ENCODE results near the gene TMED1. TPM values are rescaled to one million over a fixed set of nuclear protein-coding genes. Genes with fewer than 3 reads are reported as not detected.

Gene TMED1
- total and polyA plus RNA-seq, 11 donors, result 27.0 to 76.5 (median 35.8) TPM

DNA sequence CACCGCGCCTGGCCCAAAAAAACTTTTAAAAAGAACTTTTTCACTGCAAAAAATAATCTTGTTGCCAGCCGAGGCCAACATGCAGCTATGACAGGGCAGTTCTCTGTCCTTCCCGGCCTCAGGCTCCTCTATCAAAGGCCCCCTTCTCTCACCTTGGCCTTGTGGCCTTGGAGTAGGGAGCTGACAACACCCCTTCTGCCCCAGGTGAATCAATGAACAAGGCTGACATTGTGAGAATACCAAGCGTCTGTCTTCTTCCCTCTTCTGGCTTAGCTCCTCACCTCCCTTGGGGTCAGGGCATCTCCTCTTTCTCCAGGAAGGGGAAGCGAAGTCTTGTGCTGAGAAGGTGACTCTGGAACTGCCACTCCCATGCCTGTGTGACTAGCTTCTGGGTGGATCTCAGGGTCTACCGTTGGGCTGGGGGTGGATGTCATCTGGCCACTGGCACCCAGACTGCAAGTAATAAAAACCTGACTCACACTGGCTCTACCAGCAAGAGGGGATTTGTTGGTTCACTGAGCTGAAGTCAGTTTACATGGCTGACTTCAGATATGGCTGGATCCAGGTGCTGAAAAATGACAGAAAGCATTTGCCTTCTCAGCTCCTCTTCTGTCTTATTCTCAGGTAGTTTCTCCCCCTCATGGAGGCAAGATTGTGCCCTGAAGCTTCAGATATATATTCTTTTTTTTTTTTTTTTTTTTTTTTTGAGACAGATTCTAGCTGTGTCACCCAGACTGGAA, 18.5 kb upstream of the TMED1 start:
- ATAC-seq (no peak), DNase-seq (no peak)
- Histone ChIP-seq H3K4me3 (no peak overlapping the region), H3K9me3 (no peaks in the 10 kb centered on the region), H3K27ac (no peak overlapping the region), H3K4me1 (no peaks in the 10 kb centered on the region), H3K36me3 (no peaks in the 10 kb centered on the region), H3K27me3 (peaks cover 0 to 5% (median 0%) of the 10 kb centered on the region in 9 donors)
- no peak for TF ChIP-seq POLR2A (IDR thresholded peaks at IDR 0.05)
- TF ChIP-seq, protein P1, sequence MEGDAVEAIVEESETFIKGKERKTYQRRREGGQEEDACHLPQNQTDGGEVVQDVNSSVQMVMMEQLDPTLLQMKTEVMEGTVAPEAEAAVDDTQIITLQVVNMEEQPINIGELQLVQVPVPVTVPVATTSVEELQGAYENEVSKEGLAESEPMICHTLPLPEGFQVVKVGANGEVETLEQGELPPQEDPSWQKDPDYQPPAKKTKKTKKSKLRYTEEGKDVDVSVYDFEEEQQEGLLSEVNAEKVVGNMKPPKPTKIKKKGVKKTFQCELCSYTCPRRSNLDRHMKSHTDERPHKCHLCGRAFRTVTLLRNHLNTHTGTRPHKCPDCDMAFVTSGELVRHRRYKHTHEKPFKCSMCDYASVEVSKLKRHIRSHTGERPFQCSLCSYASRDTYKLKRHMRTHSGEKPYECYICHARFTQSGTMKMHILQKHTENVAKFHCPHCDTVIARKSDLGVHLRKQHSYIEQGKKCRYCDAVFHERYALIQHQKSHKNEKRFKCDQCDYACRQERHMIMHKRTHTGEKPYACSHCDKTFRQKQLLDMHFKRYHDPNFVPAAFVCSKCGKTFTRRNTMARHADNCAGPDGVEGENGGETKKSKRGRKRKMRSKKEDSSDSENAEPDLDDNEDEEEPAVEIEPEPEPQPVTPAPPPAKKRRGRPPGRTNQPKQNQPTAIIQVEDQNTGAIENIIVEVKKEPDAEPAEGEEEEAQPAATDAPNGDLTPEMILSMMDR (IDR thresholded peaks at IDR 0.05), result no peak
- intact Hi-C loops (cut with DNase I), result no loop called here
- WGBS, 4 donors, result 70 to 79% (median 75%) methylated on average over 7 of the region's 7 CpGs

DNA sequence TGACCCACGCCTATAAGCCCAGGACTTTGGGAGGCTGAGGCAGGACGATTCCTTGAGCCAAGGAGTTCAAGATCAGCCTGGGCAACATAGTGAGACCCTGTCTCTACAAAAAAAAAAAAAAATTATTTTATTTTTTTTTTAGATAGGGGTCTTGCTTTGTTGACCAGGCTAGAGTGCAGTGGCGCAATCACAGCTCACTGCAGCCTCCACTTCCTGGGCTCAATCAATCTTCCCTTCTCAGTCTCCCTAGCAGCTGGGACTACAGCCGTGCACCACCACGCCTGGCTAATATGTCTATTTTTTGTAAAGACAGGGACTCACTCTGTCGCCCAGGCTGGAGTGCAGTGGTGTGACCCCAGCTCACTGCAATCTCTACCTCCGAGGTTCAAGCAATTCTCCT, 16.9 kb upstream of the TMED1 start:
- 69 to 77% (median 75%) methylated on average over 7 of the region's 7 CpGs for WGBS, 4 donors
- peaks cover 0 to 8% (median 0%) of the 10 kb centered on the region in 9 donors for H3K27me3 ChIP-seq

DNA sequence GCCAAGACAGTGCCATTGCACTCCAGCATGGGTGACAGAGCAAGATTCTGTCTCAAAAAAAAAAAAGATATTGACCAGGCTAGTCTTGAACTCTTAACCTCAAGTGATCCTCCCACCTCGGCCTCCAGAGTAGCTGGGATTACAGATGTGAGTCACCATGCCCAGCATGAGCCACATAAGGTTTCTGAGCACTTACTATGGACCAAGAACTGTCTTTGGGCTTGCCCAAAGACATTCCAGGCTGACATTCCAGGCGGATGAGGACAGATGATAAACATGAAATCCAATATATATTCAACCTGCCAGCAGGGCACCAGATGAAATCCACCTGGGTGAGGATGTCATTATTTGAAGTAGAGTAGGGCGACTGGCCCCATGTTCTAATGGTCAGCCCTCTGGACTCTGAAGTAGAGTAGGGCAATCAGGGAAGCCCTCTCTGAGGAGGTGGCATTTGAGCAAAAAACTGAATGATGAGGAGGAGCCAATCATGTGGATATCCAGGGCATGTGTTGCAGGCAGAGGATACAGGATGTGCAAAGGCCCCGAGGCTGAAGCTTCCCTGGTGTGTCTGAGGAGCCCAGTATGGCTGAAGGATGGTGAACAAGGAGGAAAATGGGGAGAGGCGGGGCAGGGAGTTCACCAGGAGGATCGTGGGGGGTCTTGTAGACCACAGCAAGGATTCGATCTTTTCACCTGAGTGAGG, 16.2 kb upstream of the TMED1 start:
- H3K4me3 ChIP-seq, result no peak overlapping the region
- TF ChIP-seq POLR2A (IDR thresholded peaks at IDR 0.05), result no peak
- TF ChIP-seq, protein P1 (IDR thresholded peaks at IDR 0.05), result no peak
- 77 to 82% (median 80%) methylated on average over 7 of the region's 7 CpGs for WGBS, 4 donors
- no peaks in the 10 kb centered on the region for H3K36me3 ChIP-seq
- peaks cover 0 to 7% (median 0%) of the 10 kb centered on the region in 12 donors for H3K4me1 ChIP-seq
- DNase-seq (peak in 1 of 5 donors; percentile 12), ATAC-seq (no peak)
- H3K27me3 ChIP-seq, result peaks cover 0 to 8% (median 0%) of the 10 kb centered on the region in 9 donors
- intact Hi-C loops (cut with DNase I), result no loop called here
- peaks cover 0 to 3% (median 0%) of the 10 kb centered on the region in 12 donors for H3K9me3 ChIP-seq
- H3K27ac ChIP-seq, result no peak overlapping the region

More for the DNA sequence above, 16.9 kb upstream of the TMED1 start:
- Histone ChIP-seq H3K9me3 (no peaks in the 10 kb centered on the region), H3K4me3 (no peak overlapping the region), H3K27ac (no peak overlapping the region), H3K4me1 (peaks cover 0 to 3% (median 0%) of the 10 kb centered on the region in 12 donors), H3K36me3 (no peaks in the 10 kb centered on the region)
- DNase-seq, result peak in 1 of 5 donors; percentile 7
- intact Hi-C loops (cut with DNase I), result no loop called here
- no peak for ATAC-seq
- TF ChIP-seq, protein P1 (IDR thresholded peaks at IDR 0.05), result no peak
- no peak for TF ChIP-seq POLR2A (IDR thresholded peaks at IDR 0.05)

DNA sequence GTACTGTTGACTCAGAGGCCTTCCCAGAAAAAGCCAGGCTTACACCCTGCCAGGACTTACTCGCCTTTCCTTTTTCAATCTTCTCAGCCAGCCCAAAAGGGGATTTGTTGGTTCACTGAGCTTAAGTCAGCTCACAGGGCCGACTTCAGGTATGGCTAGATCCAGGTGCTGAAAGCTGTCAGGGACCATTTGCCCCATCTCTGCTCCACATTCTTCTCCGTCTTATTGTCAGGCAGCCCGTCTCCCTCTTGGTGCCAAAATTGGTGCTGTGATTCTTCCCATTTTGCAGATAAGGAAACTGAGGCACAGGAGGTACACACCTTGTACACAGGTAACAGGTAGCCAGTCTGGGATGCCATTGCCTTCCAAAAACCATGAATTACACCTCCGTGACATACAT, 14.6 kb upstream of the TMED1 start:
- intact Hi-C loops (cut with DNase I), result no loop called here
- TF ChIP-seq, protein P1 (IDR thresholded peaks at IDR 0.05), result no peak
- no peak for TF ChIP-seq POLR2A (IDR thresholded peaks at IDR 0.05)
- H3K9me3 ChIP-seq, result peaks cover 0 to 15% (median 7%) of the 10 kb centered on the region in 12 donors
- H3K27me3 ChIP-seq, result peaks cover 0 to 8% (median 0%) of the 10 kb centered on the region in 9 donors
- H3K36me3 ChIP-seq, result no peaks in the 10 kb centered on the region
- 91 to 96% (median 93%) methylated on average over 5 of the region's 5 CpGs for WGBS, 4 donors
- H3K4me1 ChIP-seq, result peaks cover 0 to 7% (median 0%) of the 10 kb centered on the region in 12 donors
- ATAC-seq, result no peak
- no peak for DNase-seq
- no peak overlapping the region for H3K27ac ChIP-seq
- H3K4me3 ChIP-seq, result no peak overlapping the region

All from heart left ventricle (tissue), 16 donors.